ENCODE results near the gene SP3. TPM values are rescaled to one million over a fixed set of nuclear protein-coding genes. Genes with fewer than 3 reads are reported as not detected.

SP3 gene
- total and polyA plus RNA-seq, 9 of the 15 experiments (the other 6 are each of a cell fraction or from before 2014, with no cell fraction given): 12.0 to 106 (median 74.9) TPM

GRCh38 chr2:173952267-173953046, 12.7 kb downstream of the SP3 start:
- WGBS (ENCODE audit: insufficient coverage, low coverage, missing lambda C conversion rate): 82% methylated on average over 5 of the region's 5 CpGs
- H3K4me2 ChIP-seq (ENCODE audit: insufficient read depth, low read length): no peak overlapping the region
- no TSS peak for BruUV-seq (replicated peaks)

GRCh38 chr2:173948842-173949241, 16.3 kb downstream of the SP3 start:
- peaks cover 100% of the 10 kb centered on the region for H3K79me2 ChIP-seq (ENCODE audit: control insufficient read depth, insufficient read depth, low read length)
- FAIRE-seq (no peak), ATAC-seq (no peak), DNase-seq (ENCODE audit: extremely low read depth in 1 of 4, low spot score in 3 of 4) (no peak)
- peaks cover 44% of the 10 kb centered on the region for H3K36me3 ChIP-seq (ENCODE audit: control insufficient read depth, insufficient read depth, low read length)
- H3K4me3 ChIP-seq: no peak overlapping the region
- no peak overlapping the region for H3K27ac ChIP-seq (ENCODE audit: extremely low read depth, low read depth, low read length)
- intact Hi-C loops (cut with micrococcal nuclease) (no loop called here), in situ Hi-C loops (cut with MboI) (loop anchor here (10.0 kb wide), 1 partner anchor 1216 kb away; the partner anchor contains the start of gene ATF2)
- no peaks in the 10 kb centered on the region for H3K9me3 ChIP-seq (replicated peaks; ENCODE audit: control insufficient read depth, insufficient read depth, low read depth, low read length)
- H3K9ac ChIP-seq (ENCODE audit: insufficient read depth in 1 of 2, low read depth in 2 of 2, low read length in 2 of 2): no peak overlapping the region
- TF ChIP-seq CEBPG (CRISPR knock-in tag; IDR thresholded peaks at IDR 0.05) (no peak), CEBPG (tag; conservative IDR thresholded peaks at IDR 0.05 in 1 of 2, IDR thresholded peaks at IDR 0.05 in 1 of 2) (peak; percentile 52 to 73; a peak in 3 of 4 replicates), CEBPB (tag; IDR thresholded peaks at IDR 0.05) (peak; percentile 84), ZNF134 (CRISPR knock-in tag; conservative IDR thresholded peaks at IDR 0.05) (no peak)
- no peaks in the 10 kb centered on the region for H3K27me3 ChIP-seq (ENCODE audit: control insufficient read depth in 2 of 2, insufficient read depth in 2 of 2, low read length in 2 of 2)
- no peak overlapping the region for H3K4me2 ChIP-seq (ENCODE audit: insufficient read depth, low read length)
- no peaks in the 10 kb centered on the region for H3K9me1 ChIP-seq (ENCODE audit: control insufficient read depth, insufficient read depth, low read length)
- CTCF ChIA-PET (ENCODE audit: low intra/inter-chr PET ratio): no interaction called here
- H4K20me1 ChIP-seq (replicated peaks; ENCODE audit: control insufficient read depth, insufficient read depth, low read length): peaks cover 10% of the 10 kb centered on the region
- no TSS peak for BruUV-seq (replicated peaks)
- H3K4me1 ChIP-seq (replicated peaks in 1 of 2; ENCODE audit: control insufficient read depth in 2 of 2, insufficient read depth in 2 of 2, low read length in 2 of 2): no peaks in the 10 kb centered on the region; a peak in 1 of 5 replicates
- POLR2A ChIA-PET: interaction anchor here (1.5 kb wide), 1 partner anchor 12 kb away, joined by 3 read pairs; no protein-coding TSS in a partner anchor
- H2AFZ ChIP-seq (ENCODE audit: low read depth, low read length): no peak overlapping the region

More at GRCh38 chr2:173952267-173953046, 12.7 kb downstream of the SP3 start:
- Histone ChIP-seq H3K9me1 (ENCODE audit: control insufficient read depth, insufficient read depth, low read length) (no peaks in the 10 kb centered on the region), H4K20me1 (replicated peaks; ENCODE audit: control insufficient read depth, insufficient read depth, low read length) (peaks cover 8% of the 10 kb centered on the region), H3K4me3 (no peak overlapping the region), H3K9me3 (replicated peaks; ENCODE audit: control insufficient read depth, insufficient read depth, low read depth, low read length) (no peaks in the 10 kb centered on the region), H3K4me1 (replicated peaks in 1 of 2; ENCODE audit: control insufficient read depth in 2 of 2, insufficient read depth in 2 of 2, low read length in 2 of 2) (no peaks in the 10 kb centered on the region; a peak in 1 of 5 replicates), H3K9ac (ENCODE audit: insufficient read depth in 1 of 2, low read depth in 2 of 2, low read length in 2 of 2) (no peak overlapping the region), H3K27ac (ENCODE audit: extremely low read depth, low read depth, low read length) (no peak overlapping the region), H3K79me2 (ENCODE audit: control insufficient read depth, insufficient read depth, low read length) (peaks cover 100% of the 10 kb centered on the region), H2AFZ (ENCODE audit: low read depth, low read length) (no peak overlapping the region), H3K27me3 (ENCODE audit: control insufficient read depth in 2 of 2, insufficient read depth in 2 of 2, low read length in 2 of 2) (no peaks in the 10 kb centered on the region), H3K36me3 (ENCODE audit: control insufficient read depth, insufficient read depth, low read length) (peaks cover 77% of the 10 kb centered on the region)
- TF ChIP-seq SUPT5H (IDR thresholded peaks at IDR 0.05) (0 out of 2 replicates have a peak, but pooled peaks have one; percentile 13), TBP (optimal IDR thresholded peaks at IDR 0.05; ENCODE audit: low read depth, low read length) (no peak), ZNF324 (CRISPR knock-in tag; IDR thresholded peaks at IDR 0.05) (no peak), SMARCE1 (IDR thresholded peaks at IDR 0.05) (peak; percentile 19; the same call in 1 of the 2 replicates), RAD21 (CRISPR knock-in tag; conservative IDR thresholded peaks at IDR 0.05 in 1 of 2, IDR thresholded peaks at IDR 0.05 in 1 of 2) (peak in 1 of 2 experiments; percentile 14; a peak in 1 of 4 replicates), TRIM24 (IDR thresholded peaks at IDR 0.05) (0 out of 4 replicates have a peak, but pooled peaks of 1 of the 2 experiments have one; percentile 28), ZNF561 (CRISPR knock-in tag; conservative IDR thresholded peaks at IDR 0.05) (no peak)
- peak; percentile 32 for FAIRE-seq
- DNase-seq (ENCODE audit: extremely low read depth in 1 of 4, low spot score in 3 of 4): no peak
- CTCF ChIA-PET (ENCODE audit: low intra/inter-chr PET ratio): no interaction called here
- intact Hi-C loops (cut with micrococcal nuclease) (no loop called here), in situ Hi-C loops (cut with MboI) (no loop called here)
- POLR2A ChIA-PET: interaction anchor here (0.7 to 0.9 kb wide), 2 partner anchors 9 to 10 kb away, joined by 3 read pairs; no protein-coding TSS in a partner anchor
- ATAC-seq: peak; percentile 40

All from K562 (cell line).